K562 (cell line): ENCODE data around the gene PSMA6. TPM values are rescaled to one million over a fixed set of nuclear protein-coding genes. Genes with fewer than 3 reads are reported as not detected.

ENCODE experiments used
- CBFB ChIP-seq: sonication (generic); formaldehyde crosslinking; IDR thresholded peaks from 2 replicates; pipeline ENCODE4 v1.4.0; 2020; ENCODE audit warnings: mild to moderate bottlenecking, missing genetic modification reagents
- CTCF ChIP-seq, 3 experiments: IDR thresholded peaks in 2 of 3; conservative IDR thresholded peaks in 1 of 3; 2 replicates each; pipeline ENCODE4 v1.5.1; 2011 to 2012; ENCODE audit warnings: low read length in 3 of 3, mild to moderate bottlenecking in 3 of 3, control low read depth in 2 of 3, improper control_type of control experiment in 1 of 3, inconsistent platforms in 1 of 3, low read depth in 1 of 3, mixed read lengths in 1 of 3, moderate library complexity in 1 of 3; ENCODE audit not compliant: insufficient read depth in 2 of 3
- FOXM1 ChIP-seq, 2 experiments: fragments of 450-650 bp in 1 of 2; sonication (generic) in 1 of 2; formaldehyde crosslinking in 1 of 2; IDR thresholded peaks; 2 replicates each; pipeline versions ENCODE4 v1.6.1 to v1.9.0; 2017 to 2022; ENCODE audit warnings: low read depth in 2 of 2, mild to moderate bottlenecking in 2 of 2, missing genetic modification reagents in 1 of 2, moderate library complexity in 1 of 2
- KLF16 ChIP-seq: IDR thresholded peaks from 2 replicates; pipeline ENCODE4 v1.6.1; 2016; ENCODE audit warnings: antibody characterized with exemption
- MEF2D ChIP-seq: conservative IDR thresholded peaks from 2 replicates; pipeline ENCODE4 v1.6.1; 2016; ENCODE audit warnings: low read depth, missing genetic modification characterization, missing compliant biosample characterization
- NBN ChIP-seq: fragments of 450-650 bp; IDR thresholded peaks from 2 replicates; pipeline ENCODE4 v1.6.1; 2016; ENCODE audit warnings: low read depth, mild to moderate bottlenecking
- NCOA2 ChIP-seq, 2 experiments: fragments of 450-650 bp; IDR thresholded peaks; 2 replicates each; pipeline ENCODE4 v1.6.1; 2018; ENCODE audit warnings: mild to moderate bottlenecking in 2 of 2, moderate library complexity in 1 of 2; ENCODE audit not compliant: partially characterized antibody in 2 of 2
- POLR2B ChIP-seq: fragments of 450-650 bp; IDR thresholded peaks from 2 replicates; pipeline ENCODE4 v1.6.1; 2018; ENCODE audit warnings: low read depth; ENCODE audit not compliant: partially characterized antibody
- RREB1 ChIP-seq: fragments of 250-450 bp; sonication (Bioruptor Pico); IDR thresholded peaks from 2 replicates; pipeline ENCODE4 v1.4.0; 2020
- SREBF2 ChIP-seq: sonication (generic); formaldehyde crosslinking; IDR thresholded peaks from 2 replicates; pipeline ENCODE4 v1.4.0; 2020; ENCODE audit warnings: mild to moderate bottlenecking, missing genetic modification reagents
- SRSF7 ChIP-seq: fragments of 200-400 bp; formaldehyde crosslinking; optimal IDR thresholded peaks from 2 replicates; pipeline ENCODE3; 2017; ENCODE audit warnings: mild to moderate bottlenecking, low read depth, low read length
- TRIM24 ChIP-seq, 2 experiments: fragments of 450-650 bp; IDR thresholded peaks; 2 replicates each; pipeline ENCODE4 v1.6.1; 2016
- ZMIZ1 ChIP-seq, 2 experiments: fragments of 150-350 bp in 1 of 2; IDR thresholded peaks; 2 replicates each; pipeline ENCODE4 v1.6.1; 2012 to 2016; ENCODE audit warnings: low read depth in 2 of 2, low read length in 2 of 2, mild to moderate bottlenecking in 1 of 2, moderate library complexity in 1 of 2
- ZNF121 ChIP-seq: sonication (generic); formaldehyde crosslinking; conservative IDR thresholded peaks from 2 replicates; pipeline ENCODE4 v1.8.0; 2022; ENCODE audit warnings: missing genetic modification reagents
- ZNF134 ChIP-seq: fragments of 250-450 bp; sonication (Bioruptor Pico); conservative IDR thresholded peaks from 2 replicates; pipeline ENCODE4 v1.4.0; 2020
- ZNF239 ChIP-seq: fragments of 250-450 bp; sonication (Bioruptor Pico); IDR thresholded peaks from 2 replicates; pipeline ENCODE4 v1.4.0; 2020; ENCODE audit warnings: mild to moderate bottlenecking
- ZNF3 ChIP-seq: fragments of 250-450 bp; sonication (Bioruptor Pico); IDR thresholded peaks from 2 replicates; pipeline ENCODE4 v1.5.0; 2021; ENCODE audit warnings: mild to moderate bottlenecking, moderate library complexity
- polyA plus RNA-seq, 8 experiments: library from polyadenylated mRNA; depleted of rRNA in 4 of 8; stranded (reverse) in 5 of 8; unstranded in 3 of 8; fragments of >200 nt; fragmentation: Nextera tagmentation in 2 of 8; fragmentation: Illumina TruSeq in 1 of 8; extraction: Ambion mirVana in 2 of 8; extraction: Trizol in 1 of 8; gene quantifications; 2 replicates each; pipeline versions ENCODE4 v1.2.1 to v1.2.3, GENCODE V29; 2011 to 2014; ENCODE audit warnings: inconsistent platforms in 1 of 8, missing spikeins in 1 of 8
- total RNA-seq, 7 experiments: library from RNA; depleted of rRNA in 6 of 7; stranded (reverse); fragments of >200 nt in 6 of 7; fragmentation: Illumina TruSeq in 2 of 7; extraction: Trizol in 2 of 7; gene quantifications; 2 replicates each; pipeline versions ENCODE4 v1.2.1 to v1.2.3, GENCODE V29; 2011 to 2021; ENCODE audit warnings: low replicate concordance in 1 of 7

PSMA6 gene
- total and polyA plus RNA-seq, 9 of the 15 experiments (the other 6 are each of a cell fraction or from before 2014, with no cell fraction given): 210 to 952 (median 288) TPM

- no peak for TF ChIP-seq FOXM1 (IDR thresholded peaks at IDR 0.05; ENCODE audit: low read depth)
- no peak for TF ChIP-seq FOXM1 (CRISPR knock-in tag; IDR thresholded peaks at IDR 0.05; ENCODE audit: low read depth)
- TF ChIP-seq ZNF3 (CRISPR knock-in tag): no peak
- no peak for TF ChIP-seq ZNF239 (CRISPR knock-in tag)
- TF ChIP-seq CBFB: no peak
- no peak for TF ChIP-seq CTCF (IDR thresholded peaks at IDR 0.05 in 2 of 3, conservative IDR thresholded peaks at IDR 0.05 in 1 of 3; ENCODE audit: insufficient read depth in 2 of 3, low read depth in 1 of 3, low read length in 3 of 3)
- no peak for TF ChIP-seq KLF16
- TF ChIP-seq SREBF2 (CRISPR knock-in tag): no peak
- no peak for TF ChIP-seq RREB1 (CRISPR knock-in tag)
- no peak for TF ChIP-seq ZNF134 (CRISPR knock-in tag)
- TF ChIP-seq ZMIZ1 (IDR thresholded peaks at IDR 0.05; ENCODE audit: low read depth in 2 of 2, low read length in 2 of 2): no peak
- TF ChIP-seq TRIM24 (IDR thresholded peaks at IDR 0.05): no peak
- no peak for TF ChIP-seq SRSF7
- no peak for TF ChIP-seq NBN
- no peak for TF ChIP-seq NCOA2 (IDR thresholded peaks at IDR 0.05; ENCODE audit: partially characterized antibody in 2 of 2)
- TF ChIP-seq MEF2D (tag): 0 out of 2 replicates have a peak, but pooled peaks have one; percentile 25
- TF ChIP-seq POLR2B: no peak
- TF ChIP-seq ZNF121: no peak
Observed at GRCh38 chr14:35336494-35337268, 44.5 kb downstream of the PSMA6 start (continued).
